ENCODE results near the gene C2orf80. TPM values are rescaled to one million over a fixed set of nuclear protein-coding genes. Genes with fewer than 3 reads are reported as not detected.
"Not testable (repeated sequence)": the region's sequence is repeated elsewhere in the genome, so short reads cannot be mapped to it uniquely, and the experiment has no call there.

C2orf80 gene
- total RNA-seq = not detected

DNA sequence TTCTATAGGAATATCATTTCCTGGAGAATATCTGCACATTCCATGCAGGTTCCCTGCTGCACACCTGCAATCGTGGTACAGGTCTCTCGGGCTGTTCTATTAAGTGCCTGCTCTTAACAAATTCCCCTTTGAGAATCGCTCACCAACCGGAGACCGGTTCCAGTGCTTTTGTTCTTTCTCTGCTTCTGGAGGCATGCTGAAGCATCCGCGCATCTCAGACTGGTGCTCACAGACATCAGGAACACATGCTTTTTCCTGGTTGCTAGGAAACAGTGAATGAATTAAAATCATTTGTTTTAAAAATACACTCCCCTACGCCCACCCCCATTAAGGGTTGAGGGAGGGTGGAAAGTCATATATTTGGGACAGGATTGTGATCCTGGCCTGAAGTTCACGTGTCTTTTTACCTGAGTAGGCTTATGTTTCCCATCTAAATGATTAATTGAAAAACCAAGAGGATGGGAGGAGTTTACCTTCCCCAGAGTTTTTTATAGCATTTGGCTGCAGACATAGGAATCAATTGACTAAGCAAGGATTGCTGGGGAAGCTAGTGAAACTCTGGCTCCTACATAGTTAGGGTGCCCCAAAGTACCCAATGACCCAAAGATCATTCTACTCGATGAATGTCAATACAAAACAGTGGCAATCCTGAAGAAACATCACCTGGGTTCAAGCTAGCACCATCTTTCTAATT lies at the start of gene C2orf80:
Gene C2orf80 (minus strand): TSS at position 221 of the 694 bp plus-strand sequence. CDS start 3,044 bp downstream, outside the sequence.
- no peak for DNase-seq (ENCODE audit: low spot score)

DNA sequence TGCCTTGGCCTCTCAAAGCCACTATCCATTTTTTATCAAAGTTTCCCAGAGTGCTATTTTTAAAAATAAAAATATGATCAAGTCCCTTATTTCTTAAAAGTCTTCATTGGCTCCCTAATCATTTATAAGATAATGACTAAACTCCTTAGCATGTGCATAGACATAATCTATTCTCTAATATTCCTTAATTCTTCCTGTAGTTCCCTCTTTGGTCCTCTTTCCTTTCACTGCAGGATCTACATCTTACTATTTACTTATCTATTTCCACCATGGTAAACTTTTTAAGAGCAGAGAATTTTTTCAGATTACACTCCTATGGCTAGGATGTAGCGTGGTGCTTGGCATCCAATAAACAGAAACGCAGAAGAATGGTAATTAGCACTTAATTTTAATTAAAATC lies 46.0 kb upstream of the C2orf80 start:
- no peak for DNase-seq (ENCODE audit: low spot score)

DNA sequence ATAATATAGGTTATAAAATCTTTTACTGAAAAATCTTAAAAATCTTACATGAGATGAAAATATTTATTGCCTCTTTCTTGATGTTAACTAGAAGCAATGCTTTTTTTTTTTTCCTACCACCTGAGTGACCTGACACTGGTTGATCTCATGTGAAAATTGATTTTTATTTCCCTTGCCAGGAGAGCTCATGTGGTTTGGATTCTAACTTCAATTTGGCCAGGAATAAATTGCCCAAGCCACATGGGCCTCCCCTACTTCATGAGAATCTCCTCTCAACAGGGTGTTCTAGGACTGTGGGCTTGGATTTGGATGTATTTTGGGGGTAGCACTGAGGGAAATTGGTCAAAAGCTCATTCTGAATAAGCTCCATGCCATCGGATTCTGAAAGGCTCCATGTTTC lies 45.0 kb upstream of the C2orf80 start:
- DNase-seq (ENCODE audit: low spot score) = no peak

DNA sequence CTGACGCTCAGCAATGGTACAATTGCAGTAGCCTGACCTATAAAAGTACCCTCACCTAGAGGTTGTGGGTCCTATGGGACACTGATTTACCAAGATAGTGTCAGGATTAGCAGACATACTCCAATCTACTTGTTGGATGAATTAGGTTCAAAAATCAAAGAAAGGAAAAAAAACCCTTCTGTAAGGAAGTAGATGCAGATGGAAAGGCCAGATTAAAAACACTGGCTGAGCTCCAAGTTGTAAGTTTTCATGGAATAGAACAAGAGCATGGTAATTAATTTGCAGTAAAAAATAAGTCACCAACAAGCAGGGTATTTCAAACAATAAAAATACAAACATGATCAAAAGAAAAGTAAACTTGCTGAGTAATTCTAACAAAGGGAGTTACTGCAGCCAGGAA lies 38.6 kb upstream of the C2orf80 start:
- no peak for DNase-seq (ENCODE audit: low spot score)

DNA sequence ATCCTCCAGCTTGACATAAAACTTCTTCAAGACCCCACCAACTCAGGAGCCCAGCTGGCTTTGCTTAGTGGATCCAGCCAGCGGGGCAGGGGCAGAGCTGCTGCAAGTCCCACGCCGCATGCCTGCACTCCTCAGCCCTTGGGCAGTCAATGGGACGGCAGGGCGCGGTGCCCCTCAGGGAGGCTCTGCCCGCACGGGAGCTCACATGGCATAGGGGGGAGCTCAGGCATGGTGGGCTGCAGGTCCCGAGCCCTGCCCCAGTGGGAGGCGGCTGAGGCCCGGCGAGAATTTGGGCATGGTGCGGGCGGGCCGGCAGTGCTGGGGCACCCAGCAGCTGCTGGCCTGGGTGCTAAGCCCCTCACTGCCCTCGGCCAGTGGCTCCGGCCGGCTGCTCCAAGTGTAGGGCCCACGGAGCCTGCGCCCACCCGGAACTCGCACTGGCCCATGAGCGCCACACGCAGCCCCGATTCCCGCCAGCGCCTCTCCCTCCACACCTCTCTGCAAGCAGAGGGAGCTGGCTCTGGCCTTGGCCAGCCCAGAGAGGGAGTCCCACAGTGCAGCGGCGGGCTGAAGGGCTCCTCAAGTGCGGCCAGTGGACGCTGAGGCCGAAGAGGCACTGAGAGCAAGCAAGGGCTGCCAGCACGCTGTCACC lies 37.9 kb upstream of the C2orf80 start:
- DNase-seq (ENCODE audit: low spot score) = no peak

DNA sequence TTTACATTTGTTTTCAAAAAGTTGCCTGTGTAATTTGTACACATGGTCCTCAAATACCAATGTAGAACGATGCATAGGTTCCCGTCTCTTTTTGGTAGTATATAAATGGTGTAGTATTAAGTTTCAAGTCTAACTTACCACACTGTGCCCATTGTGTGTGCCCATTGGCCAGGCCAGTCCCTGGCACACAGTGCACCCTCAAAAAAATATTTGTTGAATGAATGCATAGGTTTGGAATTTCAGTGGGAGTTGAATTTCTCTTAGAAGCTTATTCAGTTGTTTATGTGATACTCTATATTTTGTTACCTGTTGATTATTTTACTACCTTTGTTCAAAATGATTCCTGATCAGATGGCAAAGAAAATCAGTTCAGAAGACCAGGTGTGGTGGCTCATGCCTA lies 35.0 kb upstream of the C2orf80 start:
- no peak for DNase-seq (ENCODE audit: low spot score)

DNA sequence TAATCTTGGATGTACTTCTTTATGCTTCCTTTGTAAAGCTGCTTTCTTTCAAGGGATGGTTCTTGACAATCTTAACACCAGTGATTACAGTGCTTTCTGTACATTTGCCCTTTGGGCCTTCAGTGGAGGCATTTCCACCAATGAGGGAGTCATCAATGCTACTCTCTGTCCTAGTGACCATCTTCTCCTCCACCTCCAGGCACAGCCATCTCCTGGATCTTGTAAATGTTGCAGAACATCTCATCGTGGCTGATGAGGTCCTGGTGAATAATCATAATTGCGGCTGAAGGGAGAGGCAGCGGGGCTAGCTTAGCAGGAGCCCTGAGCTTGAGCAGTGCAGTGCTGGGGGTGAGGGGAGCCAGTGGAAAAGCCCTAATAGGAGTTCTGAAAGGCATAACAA lies 32.5 kb upstream of the C2orf80 start:
- DNase-seq (ENCODE audit: low spot score) = no peak

DNA sequence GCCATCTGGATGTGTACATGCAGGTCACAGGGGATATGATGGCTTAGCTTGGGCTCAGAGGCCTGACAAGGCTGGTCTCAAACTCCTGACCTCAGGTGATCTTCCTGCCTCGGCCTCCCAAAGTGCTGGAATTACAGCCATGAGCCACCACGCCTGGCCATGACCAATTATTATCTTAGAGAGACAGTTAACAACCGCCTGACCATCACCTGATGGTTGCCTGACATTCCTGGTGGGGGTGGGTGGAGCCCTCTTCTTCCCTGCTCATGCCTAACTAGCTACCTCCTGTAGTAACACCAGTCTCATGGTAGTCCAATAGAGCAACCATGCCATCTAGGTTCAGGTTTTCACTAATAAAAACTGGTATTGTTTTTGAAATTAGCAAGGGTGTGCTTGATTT lies 32.0 kb upstream of the C2orf80 start:
- not testable (repeated sequence) for DNase-seq (ENCODE audit: low spot score)

DNA sequence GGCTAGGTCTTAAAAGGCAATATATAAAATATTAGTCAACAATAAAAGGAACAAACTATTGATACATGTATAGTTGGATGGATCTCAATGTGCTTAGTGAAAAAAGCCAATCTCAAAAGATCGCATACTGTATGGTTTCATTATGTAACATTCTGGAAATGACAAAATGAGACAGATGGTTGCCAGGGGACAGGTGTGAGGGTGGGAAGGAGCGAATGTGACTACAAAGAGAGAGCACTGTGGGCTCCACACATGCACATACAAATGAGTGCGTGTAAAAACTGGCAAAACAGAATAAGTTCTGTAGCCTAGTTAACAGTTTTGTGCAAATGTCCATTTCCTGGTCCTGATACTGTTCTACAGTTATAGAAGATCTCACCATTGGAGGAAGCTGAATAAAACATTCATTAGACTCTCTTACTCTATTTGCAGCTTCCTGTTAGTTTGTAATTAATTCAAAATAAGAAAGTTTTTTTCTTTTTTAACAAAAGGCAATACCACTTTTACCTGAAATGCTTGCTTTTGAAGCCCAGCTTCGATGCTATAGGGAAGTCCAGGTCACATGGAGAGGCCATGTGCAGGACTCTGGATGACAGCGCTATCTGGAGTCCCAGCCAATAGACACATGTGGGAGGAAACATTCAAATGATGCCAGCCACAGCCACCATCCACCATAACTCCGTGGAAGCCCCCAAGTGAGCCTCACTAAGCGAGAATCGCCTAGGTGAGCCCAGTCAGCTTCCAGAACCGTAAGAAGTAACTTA lies 21.0 kb upstream of the C2orf80 start:
- DNase-seq (ENCODE audit: low spot score) = no peak

DNA sequence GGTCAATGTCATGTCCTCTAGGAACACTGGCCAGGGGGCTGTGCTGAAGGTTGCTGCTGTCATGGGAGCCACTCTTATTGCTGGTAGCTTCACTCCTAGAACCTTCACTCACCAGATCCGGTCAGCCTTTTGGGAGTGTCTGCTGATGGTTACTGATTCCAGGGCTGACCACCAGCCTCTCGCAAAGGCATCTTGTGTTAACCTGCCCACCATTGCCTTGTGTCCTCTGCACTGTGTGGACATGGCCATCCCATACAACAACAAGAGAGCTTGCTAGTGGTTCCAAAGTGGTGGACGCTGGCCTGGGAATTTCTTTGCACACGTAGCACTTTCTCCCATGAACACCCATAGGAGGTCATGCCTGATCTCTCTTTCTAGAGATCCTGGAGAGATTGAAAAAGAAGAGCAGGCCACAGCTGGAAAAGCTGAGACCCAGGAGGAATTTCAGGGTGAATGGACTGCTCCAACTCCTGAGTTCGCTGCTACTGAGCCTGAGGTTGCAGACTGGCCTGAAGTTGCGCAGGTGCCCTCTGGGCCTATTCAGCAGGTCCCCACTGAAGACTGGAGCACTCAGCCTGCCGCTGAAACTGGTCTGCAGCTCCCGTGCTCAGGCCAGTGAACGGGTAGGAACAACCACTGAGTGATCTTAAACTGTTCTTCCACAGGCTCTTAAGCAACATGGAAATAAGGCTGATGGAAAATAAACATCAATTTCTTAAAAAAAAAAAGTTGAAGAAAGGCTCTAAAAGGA lies 18.7 kb upstream of the C2orf80 start:
- no peak for DNase-seq (ENCODE audit: low spot score)

DNA sequence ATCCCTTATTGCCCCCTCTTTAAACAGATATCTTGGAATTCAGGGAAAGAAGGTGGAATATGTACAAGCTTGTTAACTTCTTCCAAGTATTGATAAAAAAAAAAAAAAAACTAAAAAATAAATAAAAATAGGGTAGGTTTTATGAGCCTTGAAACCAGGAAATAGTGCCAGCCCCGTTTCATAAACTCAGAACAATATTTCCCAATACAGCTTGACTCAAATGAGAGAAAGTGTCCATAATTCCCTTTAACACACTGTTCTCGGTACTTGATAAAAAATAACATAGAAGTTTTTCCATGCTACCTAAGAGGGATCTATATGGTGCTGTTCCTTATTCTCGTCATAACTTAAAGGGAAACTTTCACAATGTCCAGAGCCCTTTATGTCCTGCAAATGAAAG lies 17.9 kb upstream of the C2orf80 start:
- DNase-seq (ENCODE audit: low spot score) = no peak

DNA sequence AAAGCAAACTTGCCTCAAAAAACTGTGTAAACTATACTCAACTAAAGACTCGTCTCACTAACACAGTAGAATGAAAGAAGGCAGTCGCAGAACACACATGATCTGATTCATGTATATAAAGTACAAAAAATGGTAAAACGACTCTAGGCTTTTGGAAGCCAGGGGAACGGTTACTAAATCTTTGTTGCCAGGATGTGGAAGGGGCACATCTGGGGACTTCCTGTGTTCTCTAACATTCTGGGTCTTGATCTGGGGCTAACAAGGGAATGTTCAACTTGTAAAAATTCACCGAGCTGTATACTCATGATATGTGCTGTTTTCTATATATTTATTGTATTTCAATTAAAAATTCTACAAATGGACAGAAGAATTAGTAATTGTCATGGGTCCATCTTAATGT lies 14.3 kb upstream of the C2orf80 start:
- no peak for DNase-seq (ENCODE audit: low spot score)

DNA sequence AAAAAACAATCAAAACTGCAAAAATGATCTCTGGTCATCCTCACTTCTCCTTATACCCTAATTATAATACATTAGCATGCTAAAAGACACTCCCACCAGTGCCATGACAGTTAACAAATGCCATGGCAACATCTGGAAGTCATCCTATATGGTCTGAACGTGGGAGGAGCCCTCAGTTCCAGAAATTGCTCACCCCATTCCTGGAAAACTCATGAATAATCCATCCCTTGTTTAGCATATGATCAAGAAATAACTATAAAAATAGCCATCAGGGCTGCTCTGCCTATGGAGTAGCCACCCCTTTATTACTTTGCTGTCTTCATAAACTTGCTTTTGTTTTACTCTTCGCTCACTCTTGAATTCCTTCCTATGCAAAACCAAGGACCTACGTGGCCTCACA lies 5.7 kb upstream of the C2orf80 start:
- DNase-seq (ENCODE audit: low spot score) = no peak

DNA sequence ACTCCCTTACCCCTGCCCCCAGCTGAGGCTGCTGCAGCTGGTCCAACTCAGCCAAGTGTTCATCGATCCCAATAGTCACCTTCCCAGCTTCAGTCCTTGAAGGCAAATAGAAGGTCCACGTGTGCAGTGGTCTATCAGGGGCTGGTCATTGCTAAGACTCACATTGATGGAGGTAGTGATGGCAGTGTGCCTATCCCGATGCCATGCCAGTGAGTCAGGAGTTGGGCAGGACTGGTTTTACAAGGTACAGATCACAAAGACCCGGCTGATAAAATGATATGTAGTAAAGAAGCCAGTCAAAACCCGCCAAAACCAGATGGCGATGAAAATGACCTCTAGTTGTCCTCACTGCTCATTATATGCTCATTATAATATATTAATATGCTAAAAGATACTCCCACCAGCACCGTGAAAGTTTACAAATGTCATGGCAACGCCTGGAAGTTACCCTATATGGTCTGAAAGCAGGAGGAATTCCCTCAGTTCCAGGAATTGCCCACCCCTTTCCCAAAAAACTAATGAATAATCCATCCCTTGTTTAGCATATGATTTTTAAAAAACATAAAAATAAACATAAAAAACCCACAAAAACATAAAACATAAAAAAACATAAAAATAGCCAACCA lies 2.9 kb upstream of the C2orf80 start:
- DNase-seq (ENCODE audit: low spot score) = peak; percentile 52

DNA sequence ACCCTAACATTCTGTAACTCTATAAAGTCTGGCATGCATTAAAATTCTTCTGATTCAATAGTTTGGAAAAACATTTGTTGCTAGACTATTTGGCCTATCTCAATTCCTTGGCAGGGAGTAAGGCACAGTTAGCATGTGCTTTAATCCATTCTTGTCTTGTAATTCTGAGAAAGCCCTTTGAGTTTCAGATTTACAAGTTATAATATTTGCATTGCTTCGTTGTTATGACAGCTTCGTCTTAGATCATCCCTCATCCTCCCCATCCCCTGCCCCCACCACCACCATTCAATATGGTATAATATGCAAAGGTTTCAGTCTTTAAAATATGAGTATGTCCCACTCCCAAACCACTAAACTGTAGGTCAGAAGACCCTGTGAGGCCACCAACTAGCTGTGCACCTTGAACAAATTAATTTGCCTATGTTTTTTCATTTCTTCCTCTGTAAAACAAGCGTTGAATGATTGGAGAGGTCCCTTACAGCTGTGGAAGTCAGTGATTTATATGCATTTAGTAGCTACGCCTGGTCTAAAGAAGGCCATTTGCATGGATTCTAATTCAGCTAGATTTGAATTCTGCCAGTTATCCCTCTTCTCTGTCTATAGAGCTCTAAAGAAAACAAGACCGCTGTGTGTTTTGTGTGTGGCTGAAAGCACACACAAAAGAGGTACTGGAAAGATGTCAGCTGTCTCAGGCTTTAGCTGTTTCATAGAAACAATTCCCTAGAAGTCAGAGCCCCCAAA lies 591 bp downstream of the C2orf80 start:
- DNase-seq (ENCODE audit: low spot score) = no peak

DNA sequence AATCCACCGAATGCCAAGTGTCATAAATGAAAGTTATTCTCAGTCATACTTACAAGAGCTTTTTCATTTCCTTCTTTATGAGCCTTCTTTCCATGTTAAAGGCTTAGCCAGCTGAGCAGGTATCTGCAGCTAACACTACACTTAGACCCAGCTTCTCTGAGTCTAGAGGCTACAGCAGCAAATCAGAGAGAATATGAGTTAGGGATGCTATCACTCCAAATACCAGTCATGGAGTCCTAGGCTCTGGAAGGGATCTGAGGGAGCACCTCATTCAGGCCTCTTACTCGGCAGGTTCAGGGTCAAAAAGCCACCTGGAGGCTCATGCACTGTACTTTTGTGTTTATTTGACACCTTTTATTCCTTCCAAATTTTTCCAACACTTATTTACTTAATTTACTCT lies 2.9 kb downstream of the C2orf80 start:
- no peak for DNase-seq (ENCODE audit: low spot score)

DNA sequence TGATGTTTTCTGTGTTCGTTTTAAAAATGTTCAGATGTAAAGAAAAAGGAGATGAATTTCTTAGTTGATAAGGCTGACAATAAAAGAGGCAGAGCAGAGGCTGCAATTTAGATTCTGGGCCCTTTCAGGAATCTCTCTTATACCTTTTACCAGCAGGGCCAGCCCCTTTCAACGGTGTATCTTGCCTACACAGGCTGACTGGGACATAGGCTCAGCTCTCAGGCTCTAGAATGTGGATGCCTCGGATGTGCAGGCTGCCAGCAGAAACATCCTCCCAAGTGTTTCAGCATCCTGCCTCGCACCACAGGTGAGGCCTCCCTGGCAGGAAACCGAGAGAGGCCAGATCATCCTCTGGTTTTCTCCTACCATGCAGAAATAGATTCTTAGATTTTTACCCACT lies 3.4 kb downstream of the C2orf80 start:
- no peak for DNase-seq (ENCODE audit: low spot score)

DNA sequence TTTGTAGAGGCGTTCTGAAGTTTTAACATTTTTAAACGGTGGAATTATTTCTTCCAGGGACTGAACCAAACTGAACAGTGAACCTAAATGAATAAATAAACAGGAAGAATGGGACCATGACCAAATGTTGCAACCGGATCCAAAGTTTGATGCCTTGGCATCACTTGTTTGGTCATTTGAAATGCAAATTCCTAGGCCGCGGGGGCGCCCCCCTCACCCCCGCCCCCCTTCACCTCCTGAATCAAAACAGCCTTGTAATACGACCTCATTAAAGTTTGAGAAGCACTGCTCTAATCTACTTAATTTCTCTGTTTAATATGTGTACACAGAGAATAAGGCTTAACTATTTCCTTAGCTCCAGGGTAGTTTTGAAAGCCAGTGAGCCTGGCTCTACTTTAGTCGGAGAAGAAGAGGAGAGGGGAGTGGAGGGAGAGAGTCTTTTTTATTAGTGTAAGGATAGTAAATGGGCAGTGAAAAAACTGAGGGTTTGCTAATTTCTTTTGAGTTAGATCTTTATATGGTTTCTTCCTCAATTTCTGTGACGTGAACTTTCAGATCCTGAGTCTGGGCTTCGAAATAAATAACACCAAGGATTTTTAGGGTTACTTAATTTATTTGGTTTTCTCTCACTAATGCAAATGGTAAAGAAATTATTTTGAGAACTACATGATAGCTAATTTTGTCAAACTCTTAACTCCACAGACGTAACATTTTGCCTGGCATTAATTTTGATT lies 5.7 kb downstream of the C2orf80 start:
- no peak for DNase-seq (ENCODE audit: low spot score)

DNA sequence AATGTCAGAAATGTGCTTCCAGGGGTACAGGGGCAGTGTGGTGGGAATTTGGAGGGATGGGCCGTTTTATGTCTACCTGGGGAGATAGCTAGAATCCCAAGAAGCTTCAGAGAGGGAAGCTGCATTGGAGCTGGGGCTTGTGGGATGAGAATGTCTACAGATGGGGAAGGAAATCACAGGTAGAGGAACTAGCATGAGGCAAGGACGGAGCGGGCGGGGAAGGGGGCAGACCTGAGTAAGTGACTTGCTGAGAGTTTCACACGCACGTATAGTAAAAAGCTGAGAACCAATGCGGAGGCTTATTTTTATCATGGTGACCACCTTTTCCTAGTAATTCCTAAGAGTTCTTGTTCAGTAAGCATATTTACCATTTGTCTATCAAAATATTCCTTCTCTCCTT lies 6.3 kb downstream of the C2orf80 start:
- DNase-seq (ENCODE audit: low spot score) = no peak

DNA sequence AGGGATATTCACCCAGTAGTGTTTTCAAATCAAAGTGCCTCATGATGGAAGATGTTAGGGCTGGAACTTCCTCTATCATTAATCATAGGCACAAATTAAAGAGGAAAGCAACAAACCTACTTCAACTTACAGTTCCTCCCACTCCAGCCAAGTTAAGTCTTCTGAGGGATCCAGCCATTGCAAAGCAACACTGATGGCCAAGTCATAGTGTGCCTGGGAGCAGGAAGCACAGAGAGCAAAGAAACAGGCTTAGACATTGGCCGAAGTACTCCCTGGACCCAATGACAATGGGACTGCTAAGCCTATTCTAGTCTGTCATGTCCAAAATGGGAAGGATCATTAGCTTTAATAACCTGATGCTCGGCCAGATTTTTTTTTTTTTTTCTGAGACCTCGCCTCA lies 7.0 kb downstream of the C2orf80 start:
- no peak for DNase-seq (ENCODE audit: low spot score)

Data from ureter (tissue), 1 donor.